ENCODE measurements around the gene KLK15. TPM values are rescaled to one million over a fixed set of nuclear protein-coding genes. Genes with fewer than 3 reads are reported as not detected.

Gene KLK15
- total RNA-seq, 1 donor from 2014 or later, result not detected

- H3K27ac Mint-ChIP-seq, result peak overlapping the region; percentile 29
- peaks cover 3% of the 10 kb centered on the region for H3K9me3 Mint-ChIP-seq (ENCODE audit: low read depth)
- no peaks in the 10 kb centered on the region for H3K36me3 Mint-ChIP-seq (ENCODE audit: insufficient read depth)
- peaks cover 1% of the 10 kb centered on the region for H3K4me1 Mint-ChIP-seq (ENCODE audit: low read depth)
- peaks cover 73% of the 10 kb centered on the region for H3K27me3 Mint-ChIP-seq
- DNase-seq (ENCODE audit: low spot score, unreplicated experiment), result no peak
- TF ChIP-seq CTCF (IDR thresholded peaks at IDR 0.05; ENCODE audit: unreplicated experiment), result no peak
- H3K4me3 Mint-ChIP-seq (ENCODE audit: low read depth), result no peak overlapping the region
Measured at GRCh38 chr19:50780753-50781435, 52.5 kb downstream of the KLK15 start.

- Mint-ChIP-seq H3K27me3 (peaks cover 84% of the 10 kb centered on the region), H3K36me3 (ENCODE audit: insufficient read depth) (no peaks in the 10 kb centered on the region), H3K27ac (no peak overlapping the region), H3K9me3 (ENCODE audit: low read depth) (peaks cover 3% of the 10 kb centered on the region), H3K4me3 (ENCODE audit: low read depth) (no peak overlapping the region), H3K4me1 (ENCODE audit: low read depth) (peaks cover 1% of the 10 kb centered on the region)
- no peak for DNase-seq (ENCODE audit: low spot score, unreplicated experiment)
- TF ChIP-seq CTCF (IDR thresholded peaks at IDR 0.05; ENCODE audit: unreplicated experiment), result no peak
Measured at GRCh38 chr19:50779504-50780457, 53.6 kb downstream of the KLK15 start.

- Mint-ChIP-seq H3K4me3 (ENCODE audit: low read depth) (no peak overlapping the region), H3K9me3 (ENCODE audit: low read depth) (peaks cover 3% of the 10 kb centered on the region), H3K4me1 (ENCODE audit: low read depth) (peaks cover 1% of the 10 kb centered on the region), H3K36me3 (ENCODE audit: insufficient read depth) (no peaks in the 10 kb centered on the region), H3K27me3 (peaks cover 90% of the 10 kb centered on the region), H3K27ac (no peak overlapping the region)
- no peak for DNase-seq (ENCODE audit: low spot score, unreplicated experiment)
- no peak for TF ChIP-seq CTCF (IDR thresholded peaks at IDR 0.05; ENCODE audit: unreplicated experiment)
Measured at GRCh38 chr19:50778906-50779430, 54.4 kb downstream of the KLK15 start.

GRCh38 chr19:50777830-50778303 is 55.5 kb downstream of the KLK15 start:
- no peak for TF ChIP-seq CTCF (IDR thresholded peaks at IDR 0.05; ENCODE audit: unreplicated experiment)
- H3K4me1 Mint-ChIP-seq (ENCODE audit: low read depth), result no peaks in the 10 kb centered on the region
- H3K27ac Mint-ChIP-seq, result no peak overlapping the region
- peaks cover 86% of the 10 kb centered on the region for H3K27me3 Mint-ChIP-seq
- H3K36me3 Mint-ChIP-seq (ENCODE audit: insufficient read depth), result no peaks in the 10 kb centered on the region
- H3K4me3 Mint-ChIP-seq (ENCODE audit: low read depth), result no peak overlapping the region
- no peak for DNase-seq (ENCODE audit: low spot score, unreplicated experiment)
- peaks cover 3% of the 10 kb centered on the region for H3K9me3 Mint-ChIP-seq (ENCODE audit: low read depth)

- peaks cover 80% of the 10 kb centered on the region for H3K27me3 Mint-ChIP-seq
- no peaks in the 10 kb centered on the region for H3K36me3 Mint-ChIP-seq (ENCODE audit: insufficient read depth)
- peaks cover 3% of the 10 kb centered on the region for H3K9me3 Mint-ChIP-seq (ENCODE audit: low read depth)
- DNase-seq (ENCODE audit: low spot score, unreplicated experiment), result no peak
- H3K4me3 Mint-ChIP-seq (ENCODE audit: low read depth), result no peak overlapping the region
- no peak for TF ChIP-seq CTCF (IDR thresholded peaks at IDR 0.05; ENCODE audit: unreplicated experiment)
- no peaks in the 10 kb centered on the region for H3K4me1 Mint-ChIP-seq (ENCODE audit: low read depth)
- no peak overlapping the region for H3K27ac Mint-ChIP-seq
Measured at GRCh38 chr19:50777261-50777660, 56.1 kb downstream of the KLK15 start.
